HCT116 (cell line): ENCODE data around the gene CPA5.

Experiments
- MAX ChIP-seq: IDR thresholded peaks from 2 replicates; pipeline ENCODE4 v1.6.1; 2012
- POLR2AphosphoS5 ChIP-seq: IDR thresholded peaks from 2 replicates; pipeline ENCODE4 v1.6.1; 2011; ENCODE audit warnings: mild to moderate bottlenecking, low read depth, low read length, moderate library complexity

DNA sequence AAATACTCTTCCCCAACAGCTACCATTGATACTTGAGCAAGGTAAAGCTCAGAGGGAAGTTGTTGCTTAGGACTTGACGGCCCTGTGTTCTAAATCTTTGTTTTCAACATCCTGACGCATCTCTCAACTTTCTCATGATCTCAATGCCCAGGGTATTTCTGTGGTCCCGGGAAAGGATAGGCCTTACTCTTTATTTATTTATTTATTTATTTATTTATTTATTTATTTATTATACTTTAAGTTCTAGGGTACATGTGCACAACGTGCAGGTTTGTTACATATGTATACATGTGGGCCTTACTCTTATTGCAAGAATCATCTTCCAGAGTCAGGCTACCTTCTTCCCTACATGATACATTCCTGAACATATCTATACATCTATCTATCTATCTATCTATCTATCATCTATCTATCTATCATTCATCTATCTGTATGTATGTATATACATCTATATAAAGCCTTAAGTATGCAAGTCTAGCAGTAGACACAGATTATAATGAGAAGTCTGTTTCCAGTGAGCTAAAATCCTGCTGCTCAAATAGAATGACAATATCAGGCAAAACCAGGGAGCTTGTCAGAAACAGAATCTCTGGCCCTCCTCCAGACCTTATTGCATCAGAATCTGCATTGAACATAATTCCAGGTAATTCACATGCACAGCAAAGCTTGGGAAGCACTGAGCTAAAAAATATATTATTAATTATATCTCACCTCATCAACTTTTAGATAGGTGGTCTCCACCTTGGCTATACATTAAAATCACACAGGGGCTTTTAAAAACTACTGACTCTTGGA, 12.2 kb upstream of the CPA5 start:
- TF ChIP-seq MAX: no peak
- no peak for TF ChIP-seq POLR2AphosphoS5
